Ishikawa (cell line): ENCODE results near the gene EPM2A.

Experiments used
- CEBPB ChIP-seq: IDR thresholded peaks from 2 replicates; pipeline ENCODE4 v1.6.1; 2012
- CREB1 ChIP-seq: IDR thresholded peaks from 2 replicates; pipeline ENCODE4 v1.6.1; 2012; ENCODE audit warnings: low read depth
- EGR1 ChIP-seq: IDR thresholded peaks from 2 replicates; pipeline ENCODE4 v1.6.1; 2012
- EP300 ChIP-seq: IDR thresholded peaks from 2 replicates; pipeline ENCODE4 v1.6.1; 2012; ENCODE audit warnings: borderline replicate concordance
- FOXM1 ChIP-seq: IDR thresholded peaks from 2 replicates; pipeline ENCODE4 v1.6.1; 2012; ENCODE audit warnings: low read depth, borderline replicate concordance
- NFIC ChIP-seq: IDR thresholded peaks from 2 replicates; pipeline ENCODE4 v1.6.1; 2012
- RAD21 ChIP-seq: IDR thresholded peaks from 2 replicates; pipeline ENCODE4 v1.6.1; 2012; ENCODE audit warnings: low read depth
- TAF1 ChIP-seq: IDR thresholded peaks from 2 replicates; pipeline ENCODE4 v1.6.1; 2012; ENCODE audit warnings: low read depth, mild to moderate bottlenecking
- TCF12 ChIP-seq: IDR thresholded peaks from 2 replicates; pipeline ENCODE4 v1.6.1; 2012; ENCODE audit warnings: low read depth
- TEAD4 ChIP-seq: IDR thresholded peaks from 2 replicates; pipeline ENCODE4 v1.6.1; 2012
- YY1 ChIP-seq: IDR thresholded peaks from 2 replicates; pipeline ENCODE4 v1.6.1; 2012; ENCODE audit warnings: low read depth
- ZBTB7A ChIP-seq: IDR thresholded peaks from 2 replicates; pipeline ENCODE4 v1.6.1; 2012; ENCODE audit warnings: low read depth
- TF ChIP-seq, protein P1 (sequence below): IDR thresholded peaks from 2 replicates; pipeline ENCODE4 v1.6.1; 2012
- TF ChIP-seq, protein P2 (sequence below): IDR thresholded peaks from 2 replicates; pipeline ENCODE4 v1.6.1; 2012; ENCODE audit warnings: low read depth, mild to moderate bottlenecking
- TF ChIP-seq, protein P3 (sequence below): IDR thresholded peaks from 2 replicates; pipeline ENCODE4 v1.6.1; 2012

EPM2A gene

GRCh38 chr6:145651988-145652387, 83.3 kb downstream of the EPM2A start:
- no peak for TF ChIP-seq TEAD4
- TF ChIP-seq, protein P1, sequence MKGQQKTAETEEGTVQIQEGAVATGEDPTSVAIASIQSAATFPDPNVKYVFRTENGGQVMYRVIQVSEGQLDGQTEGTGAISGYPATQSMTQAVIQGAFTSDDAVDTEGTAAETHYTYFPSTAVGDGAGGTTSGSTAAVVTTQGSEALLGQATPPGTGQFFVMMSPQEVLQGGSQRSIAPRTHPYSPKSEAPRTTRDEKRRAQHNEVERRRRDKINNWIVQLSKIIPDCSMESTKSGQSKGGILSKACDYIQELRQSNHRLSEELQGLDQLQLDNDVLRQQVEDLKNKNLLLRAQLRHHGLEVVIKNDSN: no peak
- no peak for TF ChIP-seq TCF12
- TF ChIP-seq TAF1: no peak
- no peak for TF ChIP-seq RAD21
- TF ChIP-seq, protein P2, sequence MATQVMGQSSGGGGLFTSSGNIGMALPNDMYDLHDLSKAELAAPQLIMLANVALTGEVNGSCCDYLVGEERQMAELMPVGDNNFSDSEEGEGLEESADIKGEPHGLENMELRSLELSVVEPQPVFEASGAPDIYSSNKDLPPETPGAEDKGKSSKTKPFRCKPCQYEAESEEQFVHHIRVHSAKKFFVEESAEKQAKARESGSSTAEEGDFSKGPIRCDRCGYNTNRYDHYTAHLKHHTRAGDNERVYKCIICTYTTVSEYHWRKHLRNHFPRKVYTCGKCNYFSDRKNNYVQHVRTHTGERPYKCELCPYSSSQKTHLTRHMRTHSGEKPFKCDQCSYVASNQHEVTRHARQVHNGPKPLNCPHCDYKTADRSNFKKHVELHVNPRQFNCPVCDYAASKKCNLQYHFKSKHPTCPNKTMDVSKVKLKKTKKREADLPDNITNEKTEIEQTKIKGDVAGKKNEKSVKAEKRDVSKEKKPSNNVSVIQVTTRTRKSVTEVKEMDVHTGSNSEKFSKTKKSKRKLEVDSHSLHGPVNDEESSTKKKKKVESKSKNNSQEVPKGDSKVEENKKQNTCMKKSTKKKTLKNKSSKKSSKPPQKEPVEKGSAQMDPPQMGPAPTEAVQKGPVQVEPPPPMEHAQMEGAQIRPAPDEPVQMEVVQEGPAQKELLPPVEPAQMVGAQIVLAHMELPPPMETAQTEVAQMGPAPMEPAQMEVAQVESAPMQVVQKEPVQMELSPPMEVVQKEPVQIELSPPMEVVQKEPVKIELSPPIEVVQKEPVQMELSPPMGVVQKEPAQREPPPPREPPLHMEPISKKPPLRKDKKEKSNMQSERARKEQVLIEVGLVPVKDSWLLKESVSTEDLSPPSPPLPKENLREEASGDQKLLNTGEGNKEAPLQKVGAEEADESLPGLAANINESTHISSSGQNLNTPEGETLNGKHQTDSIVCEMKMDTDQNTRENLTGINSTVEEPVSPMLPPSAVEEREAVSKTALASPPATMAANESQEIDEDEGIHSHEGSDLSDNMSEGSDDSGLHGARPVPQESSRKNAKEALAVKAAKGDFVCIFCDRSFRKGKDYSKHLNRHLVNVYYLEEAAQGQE: no peak
- no peak for TF ChIP-seq NFIC
- TF ChIP-seq YY1: no peak
- no peak for TF ChIP-seq EP300
- TF ChIP-seq CEBPB: no peak
- TF ChIP-seq ZBTB7A: no peak
- TF ChIP-seq, protein P3, sequence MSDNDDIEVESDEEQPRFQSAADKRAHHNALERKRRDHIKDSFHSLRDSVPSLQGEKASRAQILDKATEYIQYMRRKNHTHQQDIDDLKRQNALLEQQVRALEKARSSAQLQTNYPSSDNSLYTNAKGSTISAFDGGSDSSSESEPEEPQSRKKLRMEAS: no peak
- TF ChIP-seq CREB1: no peak
- no peak for TF ChIP-seq FOXM1
- TF ChIP-seq EGR1: no peak

DNA sequence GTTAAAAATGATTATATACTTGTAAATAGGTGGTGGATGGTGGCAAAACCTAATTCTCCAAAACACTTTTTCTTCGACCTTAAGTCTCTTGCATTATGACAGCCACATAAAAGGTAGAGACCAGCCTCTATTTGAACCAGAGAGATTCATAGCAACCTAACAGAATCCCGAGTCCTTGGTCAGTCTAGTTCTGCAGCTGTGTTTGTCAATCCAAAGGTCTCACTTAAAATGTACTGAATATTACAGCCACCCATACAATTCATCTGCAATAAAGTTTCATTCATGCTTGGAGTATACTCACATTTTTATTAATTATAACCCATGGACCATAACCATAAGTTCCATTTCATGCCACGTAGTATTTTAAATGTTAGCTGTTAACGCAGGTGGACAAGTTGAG, 87.2 kb downstream of the EPM2A start:
- TF ChIP-seq, protein P3: no peak
- TF ChIP-seq NFIC (no peak), ZBTB7A (no peak), CEBPB (no peak), TEAD4 (no peak), TAF1 (no peak), YY1 (no peak), TCF12 (no peak), EGR1 (no peak), EP300 (no peak), CREB1 (no peak), FOXM1 (no peak), RAD21 (no peak)
- TF ChIP-seq, protein P1: no peak
- TF ChIP-seq, protein P2: no peak

- TF ChIP-seq TCF12 (no peak), RAD21 (no peak), EGR1 (no peak), ZBTB7A (no peak), CREB1 (no peak), CEBPB (no peak), TEAD4 (no peak), YY1 (no peak), NFIC (no peak)
- TF ChIP-seq, protein P1: no peak
- TF ChIP-seq, protein P3: no peak
- TF ChIP-seq, protein P2: no peak
Measured at GRCh38 chr6:145647602-145648001, 87.7 kb downstream of the EPM2A start.

DNA sequence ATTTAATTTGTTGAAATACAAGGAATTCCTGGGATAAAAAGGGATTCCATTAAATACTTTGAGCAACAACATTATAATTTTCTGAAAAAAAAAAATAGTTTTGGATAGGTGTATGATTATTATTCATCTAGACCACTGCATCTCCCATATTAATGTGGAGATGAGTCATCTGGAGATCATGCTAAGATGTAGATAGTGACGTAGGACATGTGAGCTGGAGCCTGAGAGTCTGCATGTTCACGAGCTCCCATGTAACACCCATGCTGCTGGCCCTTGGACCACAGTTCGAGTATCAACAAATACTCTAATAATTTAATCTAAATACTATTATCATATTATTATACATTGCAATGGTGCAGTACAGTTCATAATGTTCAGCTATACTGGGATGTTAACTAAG, 91.6 kb downstream of the EPM2A start:
- TF ChIP-seq TAF1 (no peak), FOXM1 (no peak), EP300 (no peak), TEAD4 (no peak), TCF12 (no peak), YY1 (no peak), CEBPB (no peak), EGR1 (no peak), RAD21 (no peak), ZBTB7A (no peak), NFIC (no peak), CREB1 (no peak)
- TF ChIP-seq, protein P3: no peak
- TF ChIP-seq, protein P1: no peak
- TF ChIP-seq, protein P2: no peak
